ENCODE results near the gene SCARB1. TPM values are rescaled to one million over a fixed set of nuclear protein-coding genes. Genes with fewer than 3 reads are reported as not detected.

The SCARB1 gene
- total RNA-seq, 2 experiments from 2014 or later, result 36.2 to 38.1 TPM

- peaks cover 30% of the 10 kb centered on the region for H3K36me3 Mint-ChIP-seq (ENCODE audit: low read depth)
- CTCF ChIA-PET, result no interaction called here
- no peak for DNase-seq
- H3K4me3 Mint-ChIP-seq, result no peak overlapping the region
- intact Hi-C loops (cut with micrococcal nuclease), result no loop called here
- no peaks in the 10 kb centered on the region for H3K9me3 Mint-ChIP-seq
- POLR2A ChIA-PET, result no interaction called here
- no peak overlapping the region for H3K27ac Mint-ChIP-seq
- no peak for ATAC-seq
- TF ChIP-seq, protein P1, sequence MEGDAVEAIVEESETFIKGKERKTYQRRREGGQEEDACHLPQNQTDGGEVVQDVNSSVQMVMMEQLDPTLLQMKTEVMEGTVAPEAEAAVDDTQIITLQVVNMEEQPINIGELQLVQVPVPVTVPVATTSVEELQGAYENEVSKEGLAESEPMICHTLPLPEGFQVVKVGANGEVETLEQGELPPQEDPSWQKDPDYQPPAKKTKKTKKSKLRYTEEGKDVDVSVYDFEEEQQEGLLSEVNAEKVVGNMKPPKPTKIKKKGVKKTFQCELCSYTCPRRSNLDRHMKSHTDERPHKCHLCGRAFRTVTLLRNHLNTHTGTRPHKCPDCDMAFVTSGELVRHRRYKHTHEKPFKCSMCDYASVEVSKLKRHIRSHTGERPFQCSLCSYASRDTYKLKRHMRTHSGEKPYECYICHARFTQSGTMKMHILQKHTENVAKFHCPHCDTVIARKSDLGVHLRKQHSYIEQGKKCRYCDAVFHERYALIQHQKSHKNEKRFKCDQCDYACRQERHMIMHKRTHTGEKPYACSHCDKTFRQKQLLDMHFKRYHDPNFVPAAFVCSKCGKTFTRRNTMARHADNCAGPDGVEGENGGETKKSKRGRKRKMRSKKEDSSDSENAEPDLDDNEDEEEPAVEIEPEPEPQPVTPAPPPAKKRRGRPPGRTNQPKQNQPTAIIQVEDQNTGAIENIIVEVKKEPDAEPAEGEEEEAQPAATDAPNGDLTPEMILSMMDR (IDR thresholded peaks at IDR 0.05), result no peak
- no peaks in the 10 kb centered on the region for H3K27me3 Mint-ChIP-seq
- no peaks in the 10 kb centered on the region for H3K4me1 Mint-ChIP-seq (ENCODE audit: low read depth)
These were observed 55.4 kb downstream of the SCARB1 start for GRCh38 chr12:124808272-124808671.

GRCh38 chr12:124805876-124806668, 57.6 kb downstream of the SCARB1 start:
- CTCF ChIA-PET, result no interaction called here
- TF ChIP-seq, protein P1 (IDR thresholded peaks at IDR 0.05), result no peak
- Mint-ChIP-seq H3K9me3 (no peaks in the 10 kb centered on the region), H3K4me3 (no peak overlapping the region), H3K27me3 (no peaks in the 10 kb centered on the region), H3K4me1 (ENCODE audit: low read depth) (no peaks in the 10 kb centered on the region), H3K36me3 (ENCODE audit: low read depth) (peaks cover 24% of the 10 kb centered on the region), H3K27ac (no peak overlapping the region)
- DNase-seq (no peak), ATAC-seq (no peak)
- intact Hi-C loops (cut with micrococcal nuclease), result no loop called here
- POLR2A ChIA-PET, result no interaction called here

DNA sequence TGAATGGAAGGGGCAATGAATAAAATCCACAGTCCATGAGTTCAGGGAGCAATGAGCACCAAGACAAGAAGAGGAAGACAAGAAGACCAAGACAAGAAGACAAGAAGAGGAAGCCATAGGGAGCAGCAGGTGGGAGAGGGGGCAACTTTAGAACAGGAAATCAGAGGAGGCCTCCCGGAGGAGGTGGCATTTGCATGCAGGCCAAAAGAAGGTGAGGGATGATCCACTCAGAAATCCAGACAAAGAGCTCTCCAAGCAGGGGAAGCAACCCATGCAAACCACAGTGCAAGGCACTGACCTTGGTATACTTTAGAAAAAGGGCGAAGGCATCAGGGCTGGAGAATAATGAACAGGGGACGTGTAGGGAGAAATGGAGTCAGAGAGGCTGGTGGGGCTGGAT, 58.6 kb downstream of the SCARB1 start:
- ChIA-PET POLR2A (interaction anchor here (0.8 kb wide), 1 partner anchor 31 kb away, joined by 3 read pairs; no protein-coding TSS in a partner anchor), CTCF (no interaction called here)
- no peak overlapping the region for H3K27ac Mint-ChIP-seq
- H3K36me3 Mint-ChIP-seq (ENCODE audit: low read depth), result peaks cover 18% of the 10 kb centered on the region
- DNase-seq (no peak), ATAC-seq (no peak)
- no peaks in the 10 kb centered on the region for H3K4me1 Mint-ChIP-seq (ENCODE audit: low read depth)
- H3K4me3 Mint-ChIP-seq, result no peak overlapping the region
- H3K27me3 Mint-ChIP-seq, result no peaks in the 10 kb centered on the region
- intact Hi-C loops (cut with micrococcal nuclease), result no loop called here
- no peaks in the 10 kb centered on the region for H3K9me3 Mint-ChIP-seq
- TF ChIP-seq, protein P1 (IDR thresholded peaks at IDR 0.05), result no peak

- TF ChIP-seq, protein P1 (IDR thresholded peaks at IDR 0.05), result no peak
- H3K27ac Mint-ChIP-seq, result no peak overlapping the region
- H3K4me1 Mint-ChIP-seq (ENCODE audit: low read depth), result no peaks in the 10 kb centered on the region
- peaks cover 18% of the 10 kb centered on the region for H3K36me3 Mint-ChIP-seq (ENCODE audit: low read depth)
- no peak overlapping the region for H3K4me3 Mint-ChIP-seq
- no peaks in the 10 kb centered on the region for H3K27me3 Mint-ChIP-seq
- ChIA-PET POLR2A (interaction anchor here (0.8 kb wide), 1 partner anchor 30 kb away, joined by 3 read pairs; no protein-coding TSS in a partner anchor), CTCF (no interaction called here)
- intact Hi-C loops (cut with micrococcal nuclease), result no loop called here
- DNase-seq (no peak), ATAC-seq (no peak)
- H3K9me3 Mint-ChIP-seq, result no peaks in the 10 kb centered on the region
These were observed 59.5 kb downstream of the SCARB1 start for GRCh38 chr12:124804011-124804621.

DNA sequence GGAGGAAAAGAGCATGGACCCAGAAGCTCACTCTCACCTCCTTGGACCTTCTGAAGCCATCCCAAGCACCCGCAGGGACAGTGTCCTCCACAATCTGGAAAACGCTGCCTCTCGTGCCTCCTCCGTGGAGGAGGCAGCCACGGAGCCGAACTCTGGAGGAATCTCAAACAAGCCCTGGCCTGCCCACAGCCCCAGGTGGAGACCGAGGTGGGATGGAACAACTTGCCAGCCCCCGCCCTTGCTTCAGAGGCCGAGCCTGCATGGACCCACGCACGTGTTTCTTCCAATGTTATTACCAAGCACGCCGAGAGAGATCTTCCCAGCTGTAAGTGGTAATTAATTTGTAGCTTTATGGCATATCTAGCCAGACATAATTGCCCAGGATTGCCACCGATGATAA, 61.3 kb downstream of the SCARB1 start:
- ATAC-seq, result no peak
- H3K4me1 Mint-ChIP-seq (ENCODE audit: low read depth), result peaks cover under 1% of the 10 kb centered on the region
- H3K36me3 Mint-ChIP-seq (ENCODE audit: low read depth), result peaks cover 24% of the 10 kb centered on the region
- CTCF ChIA-PET, result no interaction called here
- H3K27me3 Mint-ChIP-seq, result no peaks in the 10 kb centered on the region
- intact Hi-C loops (cut with micrococcal nuclease), result no loop called here
- TF ChIP-seq, protein P1 (IDR thresholded peaks at IDR 0.05), result no peak
- POLR2A ChIA-PET, result no interaction called here
- no peak for DNase-seq
- H3K27ac Mint-ChIP-seq, result no peak overlapping the region
- H3K9me3 Mint-ChIP-seq, result no peaks in the 10 kb centered on the region
- H3K4me3 Mint-ChIP-seq, result no peak overlapping the region
